GM10248 (cell line): ENCODE measurements around the gene AP5S1.
"Not testable (repeated sequence)": the region's sequence is repeated elsewhere in the genome, so short reads cannot be mapped to it uniquely, and the experiment has no call there.

Experiments used
- CTCF ChIA-PET: fragments of 300-600 bp; sonication (Branson Sonifier 250); formaldehyde crosslinking; extraction: SDS; loops from one replicate; lab custom pipeline; 2021; ENCODE audit warnings: antibody characterized with exemption; lab: Yijun Ruan, JAX
- POLR2A ChIA-PET: fragments of 350-650 bp; sonication (Branson Sonifier 250); formaldehyde crosslinking; extraction: SDS; loops from one replicate; lab custom pipeline; 2020; ENCODE audit warnings: antibody characterized with exemption; lab: Yijun Ruan, JAX
- DNase-seq: peaks from one replicate; pipeline ENCODE4 v3.0.0; 2012; ENCODE audit errors: extremely low spot score
- CTCF ChIP-seq: IDR thresholded peaks from 2 replicates; pipeline ENCODE4 v1.5.1; 2012; ENCODE audit warnings: mild to moderate bottlenecking, low read depth; ENCODE audit errors: extremely low read depth, missing control alignments, control extremely low read depth

Gene AP5S1

DNA sequence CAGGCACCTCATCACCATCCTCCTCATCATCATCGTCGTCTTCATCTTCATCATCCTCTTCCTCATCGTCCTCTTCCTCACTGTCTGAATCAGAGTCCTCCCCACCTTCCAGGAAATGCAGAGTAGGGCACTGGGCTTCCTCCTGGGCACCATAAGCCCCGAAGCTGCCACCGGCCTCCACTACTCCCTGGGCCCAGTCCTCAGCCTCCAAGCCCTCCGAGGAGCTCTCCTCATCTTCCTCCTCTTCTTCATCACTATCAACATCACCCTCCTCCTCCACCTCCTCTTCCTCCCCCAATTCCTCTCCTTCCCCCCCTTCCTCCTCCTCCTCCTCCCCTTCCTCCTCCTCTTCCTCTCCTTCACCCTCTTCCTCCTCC, 35.5 kb upstream of the AP5S1 start:
- CTCF ChIA-PET: interaction anchor here (0.9 to 6.2 kb wide), 4 partner anchors 17 to 301 kb away, joined by 3 to 25 read pairs (median 12); partner anchors contain the start of gene ADISSP
- TF ChIP-seq CTCF: no peak
- no peak for DNase-seq
- POLR2A ChIA-PET: no interaction called here

DNA sequence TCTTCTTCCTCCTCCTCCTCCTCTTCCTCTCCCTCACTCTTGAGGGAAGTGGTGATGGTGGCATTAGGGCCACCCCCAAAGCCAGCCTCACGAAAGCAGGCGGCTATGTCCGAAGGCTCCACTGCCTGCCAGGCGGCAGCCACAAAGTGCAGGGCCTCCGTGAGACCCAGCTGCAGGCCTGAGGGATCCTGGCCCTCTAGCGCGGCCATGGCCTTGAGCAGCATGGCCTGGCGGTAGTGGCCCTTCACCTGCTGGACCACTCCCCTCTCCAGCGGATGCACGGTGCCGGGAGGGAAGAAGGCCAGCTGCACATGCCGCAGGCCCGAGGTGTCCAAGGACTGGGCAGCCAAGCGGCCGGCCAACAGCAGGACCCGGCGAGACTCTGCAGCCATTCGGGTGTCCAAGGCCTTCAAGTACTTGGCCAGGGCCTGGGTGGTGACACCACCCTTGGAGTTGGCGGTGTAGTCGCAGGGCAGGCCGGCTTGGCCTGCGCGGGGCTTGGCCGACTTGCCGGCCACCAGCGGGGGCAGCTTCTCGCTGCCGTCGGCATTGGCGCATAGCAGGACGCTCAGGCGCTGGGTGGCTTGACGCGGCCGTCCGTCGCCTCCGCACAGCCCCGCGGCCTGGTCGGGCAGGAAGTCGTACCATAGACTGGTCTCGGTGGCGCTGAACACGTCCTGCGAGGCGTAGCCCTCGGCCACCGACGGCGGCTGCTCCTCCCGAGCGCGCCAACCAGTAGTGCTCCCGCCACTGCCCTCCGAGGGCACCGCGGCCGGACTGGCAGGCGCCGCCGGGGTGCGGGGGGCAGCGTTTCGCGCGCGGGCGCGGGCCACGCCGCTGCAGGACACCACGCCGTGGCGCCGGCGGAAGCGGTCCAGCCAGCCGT, 34.9 kb upstream of the AP5S1 start:
- ChIA-PET POLR2A (no interaction called here), CTCF (interaction anchor here (0.9 to 7.7 kb wide), 16 partner anchors 9 to 299 kb away, joined by 3 to 63 read pairs (median 4); partner anchors contain the start of genes ADISSP and AP5S1)
- DNase-seq: no peak
- no peak for TF ChIP-seq CTCF

GRCh38 chr20:3786126-3786484, 34.2 kb upstream of the AP5S1 start:
- CTCF ChIA-PET: interaction anchor here (0.6 to 7.7 kb wide), 19 partner anchors 9 to 298 kb away, joined by 3 to 63 read pairs (median 4); partner anchors contain the start of genes ADISSP and AP5S1
- no peak for TF ChIP-seq CTCF
- POLR2A ChIA-PET: no interaction called here
- DNase-seq: peak; percentile 47

DNA sequence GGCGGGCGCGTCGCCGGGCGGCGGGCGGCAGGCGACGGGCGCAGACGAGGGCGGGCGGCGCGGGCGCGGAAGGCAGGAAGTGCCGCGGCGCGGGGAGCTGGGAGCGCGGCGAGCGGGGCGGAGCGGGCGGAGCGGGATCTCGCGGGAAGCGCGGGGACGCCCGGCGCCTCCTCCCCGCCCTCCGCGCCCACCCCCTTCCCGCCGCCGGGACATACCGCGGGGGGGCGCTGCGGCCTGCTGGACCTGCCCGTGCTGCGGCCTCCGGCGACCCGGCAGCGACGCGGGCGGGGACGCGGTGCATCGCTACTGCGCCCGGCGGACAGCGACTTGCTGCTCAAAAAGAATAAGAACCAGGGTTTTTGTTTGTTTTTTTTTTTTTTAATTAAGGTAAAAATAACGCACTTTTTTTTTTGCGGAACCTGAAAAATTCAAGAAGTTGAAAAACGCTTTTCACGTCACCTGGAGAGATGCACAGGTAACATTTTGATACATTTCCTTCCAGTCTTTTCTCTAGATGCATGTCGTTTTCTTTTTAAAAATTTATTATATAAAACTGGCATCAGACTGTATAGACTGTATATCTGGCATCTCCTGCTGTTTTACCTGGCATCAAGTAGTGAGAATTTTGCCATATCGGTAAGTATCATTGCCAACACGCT, 33.6 kb upstream of the AP5S1 start, which contains the start of gene CENPB:
Gene CENPB, minus strand, starts transcription at position 76 of the 659 bp plus-strand sequence. CDS start 257 bp downstream, outside the sequence.
- TF ChIP-seq CTCF: peak; percentile 71
- peak; percentile 95 for DNase-seq
- ChIA-PET CTCF (interaction anchor here (0.6 to 7.7 kb wide), 28 partner anchors 8 to 297 kb away, joined by 3 to 63 read pairs (median 4); partner anchors contain the start of genes ADISSP and AP5S1), POLR2A (interaction anchor here (0.5 kb wide), 1 partner anchor 32 kb away, joined by 7 read pairs; no protein-coding TSS in a partner anchor)

- CTCF ChIA-PET: interaction anchor here (0.9 to 7.7 kb wide), 18 partner anchors 13 to 303 kb away, joined by 3 to 63 read pairs (median 4); partner anchors contain the start of genes ADISSP and AP5S1
- DNase-seq: no peak
- TF ChIP-seq CTCF: no peak
- POLR2A ChIA-PET: no interaction called here
Measured at GRCh38 chr20:3787324-3788014, 32.9 kb upstream of the AP5S1 start.

DNA sequence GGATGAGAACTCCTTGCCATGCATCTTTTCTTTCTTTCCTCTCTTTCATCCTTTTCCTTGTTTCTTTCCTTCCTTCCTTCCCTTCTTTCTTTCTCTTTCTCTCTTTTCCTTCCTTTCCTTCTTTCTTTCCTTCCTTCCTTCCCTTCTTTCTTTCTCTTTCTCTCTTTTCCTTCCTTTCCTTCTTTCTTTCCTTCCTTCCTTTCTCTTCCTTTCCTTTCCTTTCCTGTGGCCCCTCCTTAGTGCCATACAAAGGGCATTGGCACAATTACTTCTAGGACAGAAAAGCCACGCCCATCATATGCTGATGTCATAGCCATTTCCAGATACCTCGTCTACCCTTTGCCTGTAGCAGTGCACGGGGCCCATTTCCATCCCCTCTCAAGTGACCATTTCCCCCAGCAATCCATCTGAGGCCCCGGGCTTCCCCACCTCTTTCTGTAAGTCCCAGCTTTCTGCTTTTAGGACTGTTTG, 31.6 kb upstream of the AP5S1 start:
- ChIA-PET POLR2A (no interaction called here), CTCF (interaction anchor here (1.1 to 7.7 kb wide), 9 partner anchors 12 to 295 kb away, joined by 3 to 63 read pairs (median 6); partner anchors contain the start of genes ADISSP and AP5S1)
- no peak for DNase-seq
- TF ChIP-seq CTCF: no peak

- DNase-seq, POLR2A ChIA-PET: not testable (repeated sequence)
- CTCF ChIA-PET: interaction anchor here (1.1 to 7.7 kb wide), 6 partner anchors 22 to 226 kb away, joined by 3 to 63 read pairs (median 5); partner anchors contain the start of genes ADISSP and AP5S1
Measured at GRCh38 chr20:3789201-3789600, 31.1 kb upstream of the AP5S1 start.

- DNase-seq, POLR2A ChIA-PET: not testable (repeated sequence)
- CTCF ChIA-PET: interaction anchor here (0.6 to 1.5 kb wide), 2 partner anchors 8 to 297 kb away, joined by 3 to 4 read pairs; partner anchors contain the start of gene CENPB
Measured at GRCh38 chr20:3794168-3794567, 26.2 kb upstream of the AP5S1 start.
